Neural crest cell (in vitro differentiated cells): Measurements from ENCODE around the gene DNAAF9. TPM values are rescaled to one million over a fixed set of nuclear protein-coding genes. Genes with fewer than 3 reads are reported as not detected.

Source experiments
- DNase-seq: peaks from one replicate; pipeline ENCODE4 v3.0.0; 2021; ENCODE audit warnings: low read depth, mixed read lengths, low spot score
- H3K27ac Mint-ChIP-seq: one replicate; pipeline ENCODE4 v1.8.0; 2021; ENCODE audit warnings: mild to moderate bottlenecking, mixed read lengths; ENCODE audit not compliant: unreplicated experiment
- H3K27me3 Mint-ChIP-seq: 2 replicates; pipeline ENCODE4 v1.8.0; 2021; ENCODE audit warnings: low read depth, mild to moderate bottlenecking, mixed read lengths
- H3K36me3 Mint-ChIP-seq: 2 replicates; pipeline ENCODE4 v1.8.0; 2021; ENCODE audit warnings: low read depth, mild to moderate bottlenecking, mixed read lengths
- H3K4me1 Mint-ChIP-seq: 2 replicates; pipeline ENCODE4 v1.8.0; 2021; ENCODE audit warnings: mixed read lengths
- H3K4me3 Mint-ChIP-seq: one replicate; pipeline ENCODE4 v1.8.0; 2021; ENCODE audit warnings: mild to moderate bottlenecking, mixed read lengths
- H3K9me3 Mint-ChIP-seq: 2 replicates; pipeline ENCODE4 v1.8.0; 2021; ENCODE audit warnings: mixed read lengths
- CTCF ChIP-seq: fragments of 200-600 bp; sonication (generic); conservative IDR thresholded peaks from 2 replicates; pipeline ENCODE4 v1.5.0; 2021; ENCODE audit warnings: antibody characterized with exemption, mild to moderate bottlenecking
- total RNA-seq: library from RNA; stranded (reverse); gene quantifications from 2 replicates; pipeline ENCODE4 v1.2.1, GENCODE V29; 2021

Gene DNAAF9
- total RNA-seq, 1 donor from 2014 or later: 13.2 TPM

GRCh38 chr20:3371754-3372153 is 35.7 kb downstream of the DNAAF9 start:
- H3K27ac Mint-ChIP-seq: no peak overlapping the region
- no peak for DNase-seq
- no peaks in the 10 kb centered on the region for H3K9me3 Mint-ChIP-seq
- no peaks in the 10 kb centered on the region for H3K27me3 Mint-ChIP-seq
- no peaks in the 10 kb centered on the region for H3K4me1 Mint-ChIP-seq
- TF ChIP-seq CTCF: no peak
- peaks cover 23% of the 10 kb centered on the region for H3K36me3 Mint-ChIP-seq
- no peak overlapping the region for H3K4me3 Mint-ChIP-seq

DNA sequence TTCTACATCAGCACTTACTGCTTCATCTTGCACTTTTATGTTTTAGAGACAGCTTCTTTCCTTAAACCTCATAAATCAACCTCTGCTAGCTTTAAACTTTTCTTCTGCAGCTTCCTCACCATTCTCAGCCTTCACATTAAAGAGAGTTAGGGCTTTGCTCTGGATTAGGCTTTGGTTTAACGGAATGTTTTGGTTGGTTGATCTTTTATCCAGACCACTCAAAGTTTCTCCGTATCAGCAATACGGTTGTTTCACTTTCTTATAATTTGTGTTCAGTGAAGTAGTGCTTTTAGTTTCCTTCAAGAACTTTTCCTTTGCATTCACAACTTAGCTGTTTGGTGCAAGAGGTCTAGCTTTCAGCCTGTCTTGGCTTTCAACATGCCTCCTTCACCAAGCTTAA is 40.4 kb downstream of the DNAAF9 start:
- no peaks in the 10 kb centered on the region for H3K4me1 Mint-ChIP-seq
- no peak for TF ChIP-seq CTCF
- H3K4me3 Mint-ChIP-seq: no peak overlapping the region
- H3K27ac Mint-ChIP-seq: no peak overlapping the region
- no peaks in the 10 kb centered on the region for H3K27me3 Mint-ChIP-seq
- H3K36me3 Mint-ChIP-seq: peaks cover 18% of the 10 kb centered on the region
- no peaks in the 10 kb centered on the region for H3K9me3 Mint-ChIP-seq
- DNase-seq: no peak

DNA sequence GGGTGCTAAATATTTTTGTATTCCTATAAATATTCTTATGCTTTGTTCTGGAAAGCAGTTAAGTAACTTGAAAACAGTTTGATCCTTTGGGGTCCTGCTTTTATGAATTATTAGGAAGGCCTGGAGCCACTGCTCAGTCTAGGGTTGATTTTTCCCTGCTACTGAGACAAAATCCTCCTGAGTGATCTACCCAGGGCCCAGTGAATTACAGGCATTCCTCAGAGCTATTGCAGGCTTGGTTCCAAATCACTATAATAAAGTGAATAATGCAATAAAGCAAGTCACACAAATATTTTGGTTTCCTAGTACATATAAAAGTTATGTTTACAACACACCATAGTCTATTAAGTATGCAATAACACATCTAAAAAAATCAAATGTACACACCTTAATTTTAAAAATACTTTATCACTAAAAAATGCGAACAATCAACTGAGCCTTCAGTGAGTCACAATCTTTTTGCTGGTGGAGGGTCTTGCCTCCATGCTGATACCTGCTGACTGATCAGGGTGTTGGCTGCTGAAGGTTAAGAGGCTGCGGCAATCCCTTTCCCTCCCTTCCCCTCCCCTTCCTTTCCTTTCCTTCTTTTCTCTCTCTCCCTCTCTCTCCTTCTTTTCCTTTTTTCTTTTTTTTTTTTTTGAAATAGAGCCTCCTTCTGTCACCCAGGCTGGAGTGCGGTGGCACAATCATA is 43.0 kb downstream of the DNAAF9 start:
- TF ChIP-seq CTCF: no peak
- no peaks in the 10 kb centered on the region for H3K27me3 Mint-ChIP-seq
- peaks cover 15% of the 10 kb centered on the region for H3K36me3 Mint-ChIP-seq
- no peak for DNase-seq
- no peaks in the 10 kb centered on the region for H3K4me1 Mint-ChIP-seq
- H3K4me3 Mint-ChIP-seq: no peak overlapping the region
- H3K27ac Mint-ChIP-seq: no peak overlapping the region
- no peaks in the 10 kb centered on the region for H3K9me3 Mint-ChIP-seq

- no peak overlapping the region for H3K4me3 Mint-ChIP-seq
- no peaks in the 10 kb centered on the region for H3K27me3 Mint-ChIP-seq
- no peaks in the 10 kb centered on the region for H3K9me3 Mint-ChIP-seq
- DNase-seq: no peak
- TF ChIP-seq CTCF: no peak
- no peak overlapping the region for H3K27ac Mint-ChIP-seq
- no peaks in the 10 kb centered on the region for H3K4me1 Mint-ChIP-seq
- H3K36me3 Mint-ChIP-seq: peaks cover 9% of the 10 kb centered on the region
Measured at GRCh38 chr20:3360752-3361151, 46.7 kb downstream of the DNAAF9 start.

GRCh38 chr20:3358676-3359340 is 48.7 kb downstream of the DNAAF9 start:
- Mint-ChIP-seq H3K27me3 (no peaks in the 10 kb centered on the region), H3K27ac (no peak overlapping the region), H3K9me3 (no peaks in the 10 kb centered on the region), H3K36me3 (peaks cover 6% of the 10 kb centered on the region), H3K4me3 (no peak overlapping the region), H3K4me1 (no peaks in the 10 kb centered on the region)
- DNase-seq: no peak
- no peak for TF ChIP-seq CTCF

Other genes starting within 250 kb of the DNAAF9 start
- gene FASTKD5, start 247.8 kb downstream of the DNAAF9 start, total RNA-seq: 17.1 and 18.8 TPM in 2 replicates
- 8.3 and 9.8 TPM in 2 replicates for gene UBOX5, start 247.8 kb downstream of the DNAAF9 start, total RNA-seq
- gene LZTS3, start 234.1 kb downstream of the DNAAF9 start, total RNA-seq: 10.8 and 11.0 TPM in 2 replicates
- gene DDRGK1, start 203.0 kb downstream of the DNAAF9 start, total RNA-seq: 56.6 and 57.2 TPM in 2 replicates
- 58.7 and 67.0 TPM in 2 replicates for gene ITPA, start 198.2 kb downstream of the DNAAF9 start, total RNA-seq
- 0.55 and 0.89 TPM in 2 replicates for gene SLC4A11, start 168.5 kb downstream of the DNAAF9 start, total RNA-seq
- 28.6 and 28.7 TPM in 2 replicates for gene ATRN, start 63.3 kb upstream of the DNAAF9 start, total RNA-seq